Calu3 (cell line): ENCODE measurements around the gene PPP2R5E. TPM values are rescaled to one million over a fixed set of nuclear protein-coding genes. Genes with fewer than 3 reads are reported as not detected.

Experiments used
- BruUV-seq: library from RNA; stranded (reverse); fragments of 400-500 nt; replicated peaks from 2 replicates; lab custom pipeline; 2021; lab: Mats Ljungman, UMichigan
- CTCF ChIA-PET: fragments of 300-600 bp; sonication (Branson Sonifier 250); formaldehyde crosslinking; loops from one replicate; lab custom pipeline; 2022; ENCODE audit warnings: antibody characterized with exemption; lab: Charles Lee
- DNase-seq: peaks from one replicate; pipeline ENCODE4 v3.0.0; 2022
- H3K27ac Mint-ChIP-seq: one replicate; pipeline ENCODE4 v1.8.0; 2022; ENCODE audit warnings: mixed read lengths; ENCODE audit not compliant: unreplicated experiment
- H3K27me3 Mint-ChIP-seq: one replicate; pipeline ENCODE4 v1.8.0; 2022; ENCODE audit warnings: mixed read lengths; ENCODE audit not compliant: unreplicated experiment
- H3K36me3 Mint-ChIP-seq: one replicate; pipeline ENCODE4 v1.8.0; 2022; ENCODE audit warnings: mild to moderate bottlenecking, moderate library complexity, mixed read lengths; ENCODE audit not compliant: insufficient read depth, unreplicated experiment
- H3K4me1 Mint-ChIP-seq: one replicate; pipeline ENCODE4 v1.8.0; 2022; ENCODE audit warnings: mild to moderate bottlenecking, low read depth, mixed read lengths; ENCODE audit not compliant: unreplicated experiment
- H3K4me3 Mint-ChIP-seq: one replicate; pipeline ENCODE4 v1.8.0; 2022; ENCODE audit warnings: mild to moderate bottlenecking, low read depth, moderate library complexity, mixed read lengths; ENCODE audit not compliant: unreplicated experiment
- H3K9me3 Mint-ChIP-seq: one replicate; pipeline ENCODE4 v1.8.0; 2022; ENCODE audit warnings: low read depth, mixed read lengths; ENCODE audit not compliant: unreplicated experiment
- intact Hi-C: fragments of 100-400 bp; cut with micrococcal nuclease; formaldehyde crosslinking; loops from one replicate; pipeline ENCODE4 v1.10.0; 2022; ENCODE audit not compliant: unreplicated experiment
- total RNA-seq: library from RNA; stranded (reverse); gene quantifications from 2 replicates; pipeline ENCODE4 v1.2.3, GENCODE V29; 2022
- TF ChIP-seq, protein P1 (sequence below): fragments of 200-600 bp; IDR thresholded peaks from one replicate; pipeline ENCODE4 v1.8.0; 2022; ENCODE audit warnings: antibody characterized with exemption; ENCODE audit not compliant: unreplicated experiment

The PPP2R5E gene
- total RNA-seq, 1 experiment from 2014 or later: 52.5 TPM

DNA sequence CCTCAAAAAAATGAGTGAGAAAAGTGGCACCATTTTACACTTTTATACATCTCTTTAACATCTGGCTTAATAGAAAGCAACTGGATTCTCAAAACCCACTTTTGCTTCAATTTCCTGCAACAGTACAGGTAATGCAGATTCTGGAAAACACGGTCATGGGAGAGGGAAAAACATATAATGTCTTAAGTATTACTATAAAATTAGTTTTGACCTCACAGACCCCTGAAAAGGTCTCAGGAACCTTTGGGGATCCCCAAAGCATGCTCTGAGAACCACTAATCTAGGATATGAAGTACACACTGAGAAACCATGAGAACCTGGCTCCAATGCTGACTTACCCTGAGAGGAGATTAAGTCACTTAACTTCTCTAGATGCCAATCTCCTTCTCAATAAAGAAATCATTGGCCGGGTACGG, 64.7 kb downstream of the PPP2R5E start:
- Mint-ChIP-seq H3K4me3 (no peak overlapping the region), H3K36me3 (no peaks in the 10 kb centered on the region), H3K9me3 (no peaks in the 10 kb centered on the region), H3K4me1 (peaks cover 30% of the 10 kb centered on the region), H3K27me3 (no peaks in the 10 kb centered on the region), H3K27ac (no peak overlapping the region)
- intact Hi-C loops: no loop called here
- TF ChIP-seq, protein P1, sequence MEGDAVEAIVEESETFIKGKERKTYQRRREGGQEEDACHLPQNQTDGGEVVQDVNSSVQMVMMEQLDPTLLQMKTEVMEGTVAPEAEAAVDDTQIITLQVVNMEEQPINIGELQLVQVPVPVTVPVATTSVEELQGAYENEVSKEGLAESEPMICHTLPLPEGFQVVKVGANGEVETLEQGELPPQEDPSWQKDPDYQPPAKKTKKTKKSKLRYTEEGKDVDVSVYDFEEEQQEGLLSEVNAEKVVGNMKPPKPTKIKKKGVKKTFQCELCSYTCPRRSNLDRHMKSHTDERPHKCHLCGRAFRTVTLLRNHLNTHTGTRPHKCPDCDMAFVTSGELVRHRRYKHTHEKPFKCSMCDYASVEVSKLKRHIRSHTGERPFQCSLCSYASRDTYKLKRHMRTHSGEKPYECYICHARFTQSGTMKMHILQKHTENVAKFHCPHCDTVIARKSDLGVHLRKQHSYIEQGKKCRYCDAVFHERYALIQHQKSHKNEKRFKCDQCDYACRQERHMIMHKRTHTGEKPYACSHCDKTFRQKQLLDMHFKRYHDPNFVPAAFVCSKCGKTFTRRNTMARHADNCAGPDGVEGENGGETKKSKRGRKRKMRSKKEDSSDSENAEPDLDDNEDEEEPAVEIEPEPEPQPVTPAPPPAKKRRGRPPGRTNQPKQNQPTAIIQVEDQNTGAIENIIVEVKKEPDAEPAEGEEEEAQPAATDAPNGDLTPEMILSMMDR: no peak
- CTCF ChIA-PET: interaction anchor here (0.8 kb wide), 1 partner anchor 12 kb away, joined by 3 read pairs; no protein-coding TSS in a partner anchor
- DNase-seq: no peak
- BruUV-seq: no TSS peak

DNA sequence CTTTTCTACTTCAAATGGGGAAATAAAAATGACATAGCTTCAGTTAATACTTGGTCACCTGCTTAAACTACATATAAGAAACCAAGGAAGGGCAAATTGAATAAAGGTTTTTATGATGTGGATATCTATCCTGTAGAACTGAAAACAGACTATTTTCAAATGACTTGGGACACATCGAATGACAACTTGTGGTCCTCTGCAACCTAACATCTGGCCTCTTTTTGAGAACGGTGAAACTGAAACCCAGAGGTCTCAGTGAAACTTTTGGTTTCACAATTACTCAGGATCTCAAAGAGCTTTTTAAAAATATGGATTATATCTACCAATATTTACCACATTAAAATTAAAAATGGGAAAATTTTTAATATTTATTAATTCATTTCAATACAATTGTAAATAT, 65.2 kb downstream of the PPP2R5E start:
- DNase-seq: no peak
- Mint-ChIP-seq H3K36me3 (no peaks in the 10 kb centered on the region), H3K4me3 (no peak overlapping the region), H3K27me3 (no peaks in the 10 kb centered on the region), H3K9me3 (no peaks in the 10 kb centered on the region), H3K4me1 (peaks cover 26% of the 10 kb centered on the region), H3K27ac (no peak overlapping the region)
- TF ChIP-seq, protein P1: no peak
- intact Hi-C loops: no loop called here
- CTCF ChIA-PET: interaction anchor here (0.8 kb wide), 1 partner anchor 12 kb away, joined by 3 read pairs; no protein-coding TSS in a partner anchor
- BruUV-seq: no TSS peak

DNA sequence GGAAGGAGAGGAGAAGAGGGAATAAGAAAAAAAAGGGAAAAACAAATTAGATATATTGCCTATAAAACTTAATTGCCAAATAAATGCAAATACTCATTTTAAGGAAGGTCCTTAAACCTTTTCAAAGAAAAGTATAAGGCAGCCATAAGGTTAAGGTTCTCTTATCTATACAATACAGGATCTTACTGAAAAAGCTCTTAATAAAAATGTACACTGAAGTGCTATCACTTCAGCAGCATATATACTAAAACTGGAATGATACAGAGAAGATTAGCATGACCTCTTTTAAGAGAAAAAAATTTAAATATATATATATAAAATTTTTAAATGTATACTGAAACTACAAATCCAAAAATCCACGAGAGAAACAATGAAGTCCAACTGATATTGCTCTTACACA, 65.6 kb downstream of the PPP2R5E start:
- Mint-ChIP-seq H3K4me3 (no peak overlapping the region), H3K27ac (no peak overlapping the region), H3K27me3 (no peaks in the 10 kb centered on the region), H3K9me3 (no peaks in the 10 kb centered on the region), H3K36me3 (no peaks in the 10 kb centered on the region), H3K4me1 (peaks cover 24% of the 10 kb centered on the region)
- no peak for DNase-seq
- no TSS peak for BruUV-seq
- TF ChIP-seq, protein P1: no peak
- CTCF ChIA-PET: interaction anchor here (0.8 kb wide), 1 partner anchor 11 kb away, joined by 3 read pairs; no protein-coding TSS in a partner anchor
- intact Hi-C loops: no loop called here

GRCh38 chr14:63475761-63476160, 67.4 kb downstream of the PPP2R5E start:
- DNase-seq: no peak
- Mint-ChIP-seq H3K4me1 (peaks cover 24% of the 10 kb centered on the region), H3K27ac (no peak overlapping the region), H3K9me3 (no peaks in the 10 kb centered on the region), H3K27me3 (no peaks in the 10 kb centered on the region), H3K4me3 (no peak overlapping the region), H3K36me3 (peaks cover 8% of the 10 kb centered on the region)
- intact Hi-C loops: no loop called here
- BruUV-seq: no TSS peak
- TF ChIP-seq, protein P1: no peak
- CTCF ChIA-PET: interaction anchor here (0.6 kb wide), 1 partner anchor 138 kb away, joined by 7 read pairs; no protein-coding TSS in a partner anchor
